Stomach (tissue), 4 donors: ENCODE data around the gene CACUL1.

Experiments
- CTCF ChIP-seq, 7 experiments: fragments of 450-650 bp in 4 of 7; fragments of 200-600 bp in 3 of 7; sonication (generic) in 3 of 7; IDR thresholded peaks; one replicate each; pipeline ENCODE4 v1.5.1; 2016 to 2019; ENCODE audit warnings: antibody characterized with exemption in 7 of 7, control low read depth in 2 of 7, mild to moderate bottlenecking in 1 of 7
- POLR2A ChIP-seq, 4 donors: fragments of 450-650 bp; IDR thresholded peaks; one replicate each; pipeline ENCODE4 v1.6.1; 2016; ENCODE audit warnings: antibody characterized with exemption in 4 of 4, control low read depth in 2 of 4, mild to moderate bottlenecking in 1 of 4, moderate library complexity in 1 of 4
- POLR2AphosphoS5 ChIP-seq, 3 donors: sonication (generic); formaldehyde crosslinking; IDR thresholded peaks; one replicate each; pipeline ENCODE4 v1.6.1; 2016; ENCODE audit warnings: antibody characterized with exemption in 3 of 3

GRCh38 chr10:118781541-118781940 is 26.8 kb upstream of the CACUL1 start:
- TF ChIP-seq CTCF (IDR thresholded peaks at IDR 0.05) (no peak), POLR2AphosphoS5 (IDR thresholded peaks at IDR 0.05) (no peak), POLR2A (IDR thresholded peaks at IDR 0.05) (no peak)
